Hepatocyte (in vitro differentiated cells): Measurements from ENCODE around the gene BCAP31.

Experiments
- CTCF ChIP-seq: fragments of 200-600 bp; sonication (generic); IDR thresholded peaks from 2 replicates; pipeline ENCODE4 v1.5.1; 2016; ENCODE audit warnings: antibody characterized with exemption, mild to moderate bottlenecking; ENCODE audit not compliant: poor library complexity
- EZH2 ChIP-seq: fragments of 200-600 bp; sonication (generic); IDR thresholded peaks from 2 replicates; pipeline ENCODE4 v1.6.1; 2016; ENCODE audit warnings: antibody characterized with exemption, mild to moderate bottlenecking, borderline replicate concordance
- EZH2phosphoT487 ChIP-seq: fragments of 200-600 bp; sonication (generic); IDR thresholded peaks from one replicate; pipeline ENCODE4 v1.6.1; 2018; ENCODE audit warnings: antibody characterized with exemption, mild to moderate bottlenecking, low read depth, moderate library complexity; ENCODE audit not compliant: unreplicated experiment, severe bottlenecking

- TF ChIP-seq CTCF (no peak), EZH2 (no peak), EZH2phosphoT487 (no peak)
These were observed 39.0 kb downstream of the BCAP31 start for GRCh38 chrX:153685156-153685536.
